Measurements from ENCODE around the gene UBR4.
"Not testable (repeated sequence)": the region's sequence is repeated elsewhere in the genome, so short reads cannot be mapped to it uniquely, and the experiment has no call there.

The UBR4 gene

GRCh38 chr1:19234224-19234623, 24.2 kb upstream of the UBR4 start:
- H3K4me3 ChIP-seq (ENCODE audit: low read depth, low read length), result no peak overlapping the region
- no peak overlapping the region for H3K9ac ChIP-seq (ENCODE audit: low read depth, low read length)
- no peaks in the 10 kb centered on the region for H3K27me3 ChIP-seq (ENCODE audit: control insufficient read depth, insufficient read depth, low read length)
- no peaks in the 10 kb centered on the region for H3K4me1 ChIP-seq (ENCODE audit: control insufficient read depth, insufficient read depth, low read length)
- H3K36me3 ChIP-seq (ENCODE audit: control insufficient read depth, insufficient read depth, low read length), result peaks cover 61% of the 10 kb centered on the region
- H3K9me3 ChIP-seq (ENCODE audit: control insufficient read depth, insufficient read depth, low read length), result no peaks in the 10 kb centered on the region

GRCh38 chr1:19232524-19232846, 22.4 kb upstream of the UBR4 start:
- no peak overlapping the region for H3K4me3 ChIP-seq (ENCODE audit: low read depth, low read length)
- H3K36me3 ChIP-seq (ENCODE audit: control insufficient read depth, insufficient read depth, low read length), result peaks cover 49% of the 10 kb centered on the region
- no peak overlapping the region for H3K9ac ChIP-seq (ENCODE audit: low read depth, low read length)
- no peaks in the 10 kb centered on the region for H3K9me3 ChIP-seq (ENCODE audit: control insufficient read depth, insufficient read depth, low read length)
- H3K4me1 ChIP-seq (ENCODE audit: control insufficient read depth, insufficient read depth, low read length), result no peaks in the 10 kb centered on the region
- H3K27me3 ChIP-seq (ENCODE audit: control insufficient read depth, insufficient read depth, low read length), result no peaks in the 10 kb centered on the region

GRCh38 chr1:19231736-19232523, 21.9 kb upstream of the UBR4 start:
- H3K9me3 ChIP-seq (ENCODE audit: control insufficient read depth, insufficient read depth, low read length); H3K27me3 ChIP-seq (ENCODE audit: control insufficient read depth, insufficient read depth, low read length); H3K9ac ChIP-seq (ENCODE audit: low read depth, low read length); H3K4me3 ChIP-seq (ENCODE audit: low read depth, low read length); H3K4me1 ChIP-seq (ENCODE audit: control insufficient read depth, insufficient read depth, low read length): not testable (repeated sequence)
- H3K36me3 ChIP-seq (ENCODE audit: control insufficient read depth, insufficient read depth, low read length), result peaks cover 43% of the 10 kb centered on the region

- H3K27me3 ChIP-seq (ENCODE audit: control insufficient read depth, insufficient read depth, low read length), result no peaks in the 10 kb centered on the region
- H3K4me3 ChIP-seq (ENCODE audit: low read depth, low read length), result no peak overlapping the region
- H3K36me3 ChIP-seq (ENCODE audit: control insufficient read depth, insufficient read depth, low read length), result peaks cover 38% of the 10 kb centered on the region
- no peak overlapping the region for H3K9ac ChIP-seq (ENCODE audit: low read depth, low read length)
- no peaks in the 10 kb centered on the region for H3K4me1 ChIP-seq (ENCODE audit: control insufficient read depth, insufficient read depth, low read length)
- no peaks in the 10 kb centered on the region for H3K9me3 ChIP-seq (ENCODE audit: control insufficient read depth, insufficient read depth, low read length)
These were observed 19.8 kb upstream of the UBR4 start for GRCh38 chr1:19229828-19230325.

GRCh38 chr1:19229229-19229628, 19.2 kb upstream of the UBR4 start:
- no peak overlapping the region for H3K9ac ChIP-seq (ENCODE audit: low read depth, low read length)
- peaks cover 37% of the 10 kb centered on the region for H3K36me3 ChIP-seq (ENCODE audit: control insufficient read depth, insufficient read depth, low read length)
- H3K4me3 ChIP-seq (ENCODE audit: low read depth, low read length), result no peak overlapping the region
- no peaks in the 10 kb centered on the region for H3K4me1 ChIP-seq (ENCODE audit: control insufficient read depth, insufficient read depth, low read length)
- H3K27me3 ChIP-seq (ENCODE audit: control insufficient read depth, insufficient read depth, low read length), result no peaks in the 10 kb centered on the region
- H3K9me3 ChIP-seq (ENCODE audit: control insufficient read depth, insufficient read depth, low read length), result no peaks in the 10 kb centered on the region

- Histone ChIP-seq H3K27me3 (ENCODE audit: control insufficient read depth, insufficient read depth, low read length) (no peaks in the 10 kb centered on the region), H3K9ac (ENCODE audit: low read depth, low read length) (no peak overlapping the region), H3K9me3 (ENCODE audit: control insufficient read depth, insufficient read depth, low read length) (no peaks in the 10 kb centered on the region), H3K36me3 (ENCODE audit: control insufficient read depth, insufficient read depth, low read length) (peaks cover 47% of the 10 kb centered on the region), H3K4me3 (ENCODE audit: low read depth, low read length) (no peak overlapping the region), H3K4me1 (ENCODE audit: control insufficient read depth, insufficient read depth, low read length) (no peaks in the 10 kb centered on the region)
These were observed 13.1 kb upstream of the UBR4 start for GRCh38 chr1:19222979-19223824.

GRCh38 chr1:19222573-19222972, 12.5 kb upstream of the UBR4 start:
- Histone ChIP-seq H3K4me1 (ENCODE audit: control insufficient read depth, insufficient read depth, low read length) (no peaks in the 10 kb centered on the region), H3K36me3 (ENCODE audit: control insufficient read depth, insufficient read depth, low read length) (peaks cover 47% of the 10 kb centered on the region), H3K9me3 (ENCODE audit: control insufficient read depth, insufficient read depth, low read length) (no peaks in the 10 kb centered on the region), H3K4me3 (ENCODE audit: low read depth, low read length) (no peak overlapping the region), H3K27me3 (ENCODE audit: control insufficient read depth, insufficient read depth, low read length) (no peaks in the 10 kb centered on the region), H3K9ac (ENCODE audit: low read depth, low read length) (no peak overlapping the region)

GRCh38 chr1:19220991-19221390, 10.9 kb upstream of the UBR4 start:
- H3K9me3 ChIP-seq (ENCODE audit: control insufficient read depth, insufficient read depth, low read length), result no peaks in the 10 kb centered on the region
- no peaks in the 10 kb centered on the region for H3K4me1 ChIP-seq (ENCODE audit: control insufficient read depth, insufficient read depth, low read length)
- no peaks in the 10 kb centered on the region for H3K27me3 ChIP-seq (ENCODE audit: control insufficient read depth, insufficient read depth, low read length)
- H3K4me3 ChIP-seq (ENCODE audit: low read depth, low read length), result no peak overlapping the region
- peaks cover 51% of the 10 kb centered on the region for H3K36me3 ChIP-seq (ENCODE audit: control insufficient read depth, insufficient read depth, low read length)
- H3K9ac ChIP-seq (ENCODE audit: low read depth, low read length), result no peak overlapping the region

- H3K36me3 ChIP-seq (ENCODE audit: control insufficient read depth, insufficient read depth, low read length), result peaks cover 51% of the 10 kb centered on the region
- H3K4me3 ChIP-seq (ENCODE audit: low read depth, low read length), result no peak overlapping the region
- H3K4me1 ChIP-seq (ENCODE audit: control insufficient read depth, insufficient read depth, low read length), result no peaks in the 10 kb centered on the region
- H3K9me3 ChIP-seq (ENCODE audit: control insufficient read depth, insufficient read depth, low read length), result no peaks in the 10 kb centered on the region
- H3K9ac ChIP-seq (ENCODE audit: low read depth, low read length), result no peak overlapping the region
- H3K27me3 ChIP-seq (ENCODE audit: control insufficient read depth, insufficient read depth, low read length), result no peaks in the 10 kb centered on the region
These were observed 10.2 kb upstream of the UBR4 start for GRCh38 chr1:19220080-19220846.

DNA sequence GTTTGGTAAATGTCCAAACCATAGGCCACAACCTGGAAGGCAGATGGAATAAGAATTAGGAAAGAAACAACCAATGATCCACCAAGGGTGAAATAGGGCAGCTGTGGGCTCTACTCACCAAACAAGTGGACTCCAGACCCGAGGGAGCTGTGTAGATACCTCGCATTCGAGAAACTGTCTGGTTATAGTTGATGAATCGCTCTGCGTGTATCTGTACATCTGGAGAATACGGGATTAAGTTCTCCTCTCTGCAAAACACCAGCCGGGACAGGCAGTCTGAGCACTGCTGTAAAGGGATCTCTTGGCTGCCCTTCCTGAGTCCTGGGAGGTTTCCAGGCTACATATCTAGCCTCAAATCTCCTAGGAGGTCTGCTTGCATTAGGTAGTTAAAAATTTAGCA, 9.4 kb upstream of the UBR4 start:
- H3K9me3 ChIP-seq (ENCODE audit: control insufficient read depth, insufficient read depth, low read length), result no peaks in the 10 kb centered on the region
- no peak overlapping the region for H3K9ac ChIP-seq (ENCODE audit: low read depth, low read length)
- peaks cover 48% of the 10 kb centered on the region for H3K36me3 ChIP-seq (ENCODE audit: control insufficient read depth, insufficient read depth, low read length)
- H3K4me3 ChIP-seq (ENCODE audit: low read depth, low read length), result no peak overlapping the region
- no peaks in the 10 kb centered on the region for H3K27me3 ChIP-seq (ENCODE audit: control insufficient read depth, insufficient read depth, low read length)
- H3K4me1 ChIP-seq (ENCODE audit: control insufficient read depth, insufficient read depth, low read length), result no peaks in the 10 kb centered on the region

- H3K4me1 ChIP-seq (ENCODE audit: control insufficient read depth, insufficient read depth, low read length); H3K9me3 ChIP-seq (ENCODE audit: control insufficient read depth, insufficient read depth, low read length); H3K9ac ChIP-seq (ENCODE audit: low read depth, low read length); H3K4me3 ChIP-seq (ENCODE audit: low read depth, low read length); H3K27me3 ChIP-seq (ENCODE audit: control insufficient read depth, insufficient read depth, low read length): not testable (repeated sequence)
- H3K36me3 ChIP-seq (ENCODE audit: control insufficient read depth, insufficient read depth, low read length), result peaks cover 24% of the 10 kb centered on the region
These were observed 6.5 kb upstream of the UBR4 start for GRCh38 chr1:19216585-19216984.

Measured in iPS-15b (cell line).